D721Med (cell line): Measurements from ENCODE around the gene SDE2.

ENCODE experiments used
- DNase-seq: peaks from one replicate; pipeline ENCODE4 v3.0.0; 2011; ENCODE audit warnings: low spot score; ENCODE audit not compliant: insufficient read length
- FAIRE-seq: peaks from 2 replicates; lab custom pipeline; 2011; peaks lifted over from hg19 to GRCh38; lab: Jason Lieb, UNC
- CTCF ChIP-seq: IDR thresholded peaks from 2 replicates; pipeline ENCODE4 v1.5.1; 2012; ENCODE audit warnings: mild to moderate bottlenecking, control low read depth; ENCODE audit not compliant: insufficient read depth; ENCODE audit errors: missing control alignments

The SDE2 gene

DNA sequence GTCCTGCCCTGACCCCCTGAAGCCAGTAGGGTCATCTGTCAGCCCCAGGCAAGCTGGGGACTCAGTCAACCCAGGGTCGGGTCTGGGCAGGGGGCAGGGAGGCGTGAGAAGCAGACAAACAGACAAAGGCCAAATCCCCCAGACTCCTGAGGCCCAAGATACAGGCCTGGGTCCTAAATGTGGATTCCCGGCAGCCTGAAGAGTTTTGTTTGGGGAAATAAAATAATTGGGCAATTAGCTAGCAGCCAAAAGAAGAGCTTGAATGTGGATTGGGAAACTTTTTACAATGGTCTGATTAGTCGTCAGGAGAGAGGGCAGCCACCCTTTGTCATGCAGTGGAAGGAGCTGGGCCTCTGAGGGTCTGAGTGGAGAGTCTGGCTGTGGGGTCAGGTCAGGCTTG lies 53.6 kb downstream of the SDE2 start:
- TF ChIP-seq CTCF, result no peak
- FAIRE-seq (no peak), DNase-seq (no peak)

DNA sequence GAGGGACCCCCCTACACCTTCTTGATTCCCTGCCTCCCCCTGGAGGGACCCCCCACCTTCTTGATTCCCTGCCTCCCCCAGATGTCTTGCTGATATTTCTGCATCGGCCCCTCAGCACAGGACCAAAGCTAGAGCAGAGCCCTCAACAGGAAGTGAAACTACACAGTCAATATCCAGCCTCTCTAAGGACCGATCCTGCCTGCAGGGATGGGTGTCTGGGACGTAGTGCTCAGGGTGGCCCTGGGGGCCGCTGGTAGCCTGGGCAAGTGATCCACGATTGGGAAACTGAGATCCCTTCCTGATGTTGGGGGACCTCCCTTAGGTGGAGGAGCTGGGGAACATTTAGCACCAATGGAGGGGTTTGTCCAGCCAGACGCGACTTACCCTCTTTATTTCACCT lies 54.2 kb downstream of the SDE2 start:
- DNase-seq (no peak), FAIRE-seq (no peak)
- no peak for TF ChIP-seq CTCF

- FAIRE-seq (no peak), DNase-seq (no peak)
- TF ChIP-seq CTCF, result no peak
These were observed 54.8 kb downstream of the SDE2 start for GRCh38 chr1:225944387-225944786.

GRCh38 chr1:225943582-225943981 lies 55.6 kb downstream of the SDE2 start:
- no peak for DNase-seq
- FAIRE-seq, result no peak
- no peak for TF ChIP-seq CTCF

DNA sequence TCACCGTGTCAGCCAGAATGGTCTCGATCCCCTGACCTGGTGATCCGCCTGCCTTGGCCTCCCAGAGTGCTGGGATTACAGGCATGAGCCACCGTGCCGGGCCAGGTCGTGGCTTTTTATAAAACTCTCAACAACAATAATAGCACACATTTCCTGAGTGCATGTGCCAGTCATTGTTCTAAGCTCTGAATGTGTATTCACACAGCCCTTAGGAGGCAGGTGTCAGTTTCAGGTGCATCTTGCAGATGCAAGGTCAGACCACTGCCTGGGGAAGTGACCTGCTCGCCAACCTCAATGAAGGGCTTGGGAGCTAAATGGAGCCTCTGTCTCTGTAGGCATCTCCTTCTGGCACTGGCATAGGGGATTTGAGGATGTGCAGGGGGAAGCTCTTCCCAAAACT lies 56.6 kb downstream of the SDE2 start:
- DNase-seq, result no peak
- no peak for FAIRE-seq
- no peak for TF ChIP-seq CTCF

DNA sequence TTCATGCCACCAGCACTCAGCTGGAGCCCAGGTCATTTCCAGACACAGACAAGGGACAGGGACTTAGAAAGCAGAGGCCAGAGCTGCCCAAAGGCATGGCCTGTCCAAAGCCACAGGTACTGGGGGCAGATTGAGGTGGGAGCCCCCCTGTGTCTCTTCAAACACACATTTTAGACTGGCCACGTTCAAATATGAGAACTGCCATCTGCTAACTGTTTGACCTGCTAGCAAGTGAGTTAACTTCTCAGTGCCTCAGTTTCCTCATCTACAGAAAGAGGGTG lies 57.3 kb downstream of the SDE2 start:
- DNase-seq (no peak), FAIRE-seq (no peak)
- no peak for TF ChIP-seq CTCF

- no peak for TF ChIP-seq CTCF
- FAIRE-seq, result no peak
- no peak for DNase-seq
These were observed 57.8 kb downstream of the SDE2 start, which contains the start of gene LEFTY2 for GRCh38 chr1:225941187-225941941. Gene LEFTY2, minus strand, starts transcription at chr1:225941220. Its CDS starts 80 bp downstream, at chr1:225941140.
